Subcutaneous adipose tissue (tissue), 4 donors: ENCODE data around the gene RPS6KA4. TPM values are rescaled to one million over a fixed set of nuclear protein-coding genes. Genes with fewer than 3 reads are reported as not detected.

Source experiments
- CTCF ChIP-seq: fragments of 450-650 bp; IDR thresholded peaks from one replicate; pipeline ENCODE4 v1.5.1; 2016; ENCODE audit warnings: low read depth, mild to moderate bottlenecking, control low read depth, antibody characterized with exemption, moderate library complexity
- total RNA-seq, 4 donors: library from RNA; depleted of rRNA; stranded (reverse); fragments of >200 nt; gene quantifications; one replicate each; pipeline ENCODE4 v1.1.0, GENCODE V29; 2016

The RPS6KA4 gene
- total RNA-seq, 4 donors from 2014 or later, result 7.2 to 27.5 (median 16.3) TPM

DNA sequence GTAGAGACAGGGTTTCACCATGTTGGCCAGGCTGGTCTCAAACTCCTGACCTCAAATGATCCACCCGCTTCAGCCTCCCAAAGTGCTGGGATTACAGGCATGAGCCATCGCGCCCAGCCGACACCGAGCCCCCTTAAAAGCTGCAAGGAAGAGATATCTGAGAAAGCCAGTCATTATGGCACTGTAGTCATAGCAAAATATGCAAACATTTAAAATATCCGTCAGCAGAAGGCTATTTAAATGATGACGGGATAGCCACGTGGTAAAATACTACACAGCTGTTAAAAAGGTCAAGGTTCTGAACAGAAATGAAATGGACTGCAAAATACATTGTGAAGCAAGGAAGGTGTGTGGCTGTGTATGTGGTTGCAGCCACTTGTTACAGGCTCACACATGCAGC, 25.4 kb upstream of the RPS6KA4 start:
- no peak for TF ChIP-seq CTCF

DNA sequence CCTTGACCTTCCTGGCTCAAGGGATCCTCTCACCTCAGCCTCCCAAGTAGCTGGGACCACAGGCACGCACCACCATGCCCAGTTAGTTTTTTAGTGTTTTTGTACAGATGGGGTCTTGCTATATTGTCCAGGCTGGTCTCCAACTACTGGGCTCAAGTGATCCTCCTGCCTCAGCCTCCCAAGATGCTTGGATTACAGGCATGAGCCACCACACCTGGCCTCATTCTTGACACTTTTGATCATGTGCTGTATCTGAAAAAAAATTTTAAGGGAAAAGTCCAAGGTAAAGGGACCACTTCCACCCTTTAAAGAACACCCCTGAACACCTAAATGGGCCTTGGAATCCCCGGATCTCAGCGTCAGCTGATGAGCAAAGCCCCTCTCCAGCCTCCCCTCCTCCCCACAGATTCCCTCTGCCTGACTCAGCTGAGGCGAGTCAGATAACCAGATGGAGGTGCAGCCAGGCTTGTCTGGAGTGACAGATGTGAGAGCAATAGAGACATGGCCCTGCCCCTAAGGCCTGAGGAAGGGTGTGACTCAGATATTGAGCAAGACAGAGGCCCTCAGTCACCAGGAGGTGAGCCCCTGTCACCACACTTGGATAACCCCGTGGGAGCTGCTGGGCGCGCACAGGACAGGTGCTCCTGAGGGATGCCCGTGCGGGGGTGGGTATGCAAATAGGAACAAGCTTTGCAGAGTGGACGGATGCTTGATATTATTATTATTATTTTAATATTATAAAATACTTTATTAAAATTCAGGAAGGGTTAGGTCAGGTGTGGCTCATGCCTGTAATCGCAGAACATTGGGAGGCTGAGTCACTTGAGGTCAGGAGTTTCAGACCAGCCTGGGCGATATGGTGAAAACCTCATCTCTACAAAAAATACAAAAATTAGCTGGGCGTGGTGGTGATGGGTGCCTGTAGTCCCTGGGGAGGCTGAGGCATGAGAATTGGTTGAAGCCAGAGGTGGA, 23.9 kb upstream of the RPS6KA4 start:
- TF ChIP-seq CTCF, result no peak

GRCh38 chr11:64337538-64338249, 21.3 kb upstream of the RPS6KA4 start:
- TF ChIP-seq CTCF, result no peak

- no peak for TF ChIP-seq CTCF
Observed at GRCh38 chr11:64338716-64339115, 20.2 kb upstream of the RPS6KA4 start.

DNA sequence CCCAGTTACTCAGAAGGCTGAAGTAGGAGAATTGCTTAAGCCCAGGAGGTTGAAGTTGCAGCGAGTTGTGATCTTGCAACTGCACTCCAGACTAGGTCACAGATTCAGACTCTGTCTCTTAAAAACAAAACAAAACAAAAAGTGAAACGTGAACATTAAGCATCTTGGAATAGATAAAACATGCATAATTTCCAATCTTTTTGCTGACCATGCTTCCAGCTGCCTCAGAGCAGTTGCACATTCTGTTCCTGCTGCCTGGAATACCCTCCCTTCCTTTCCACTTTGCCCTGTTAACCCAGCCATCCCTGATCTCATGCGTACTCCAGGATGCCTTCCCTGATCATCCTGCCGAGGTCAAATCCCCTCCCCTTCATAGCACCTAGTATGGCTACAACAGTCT, 19.7 kb upstream of the RPS6KA4 start:
- TF ChIP-seq CTCF, result no peak

DNA sequence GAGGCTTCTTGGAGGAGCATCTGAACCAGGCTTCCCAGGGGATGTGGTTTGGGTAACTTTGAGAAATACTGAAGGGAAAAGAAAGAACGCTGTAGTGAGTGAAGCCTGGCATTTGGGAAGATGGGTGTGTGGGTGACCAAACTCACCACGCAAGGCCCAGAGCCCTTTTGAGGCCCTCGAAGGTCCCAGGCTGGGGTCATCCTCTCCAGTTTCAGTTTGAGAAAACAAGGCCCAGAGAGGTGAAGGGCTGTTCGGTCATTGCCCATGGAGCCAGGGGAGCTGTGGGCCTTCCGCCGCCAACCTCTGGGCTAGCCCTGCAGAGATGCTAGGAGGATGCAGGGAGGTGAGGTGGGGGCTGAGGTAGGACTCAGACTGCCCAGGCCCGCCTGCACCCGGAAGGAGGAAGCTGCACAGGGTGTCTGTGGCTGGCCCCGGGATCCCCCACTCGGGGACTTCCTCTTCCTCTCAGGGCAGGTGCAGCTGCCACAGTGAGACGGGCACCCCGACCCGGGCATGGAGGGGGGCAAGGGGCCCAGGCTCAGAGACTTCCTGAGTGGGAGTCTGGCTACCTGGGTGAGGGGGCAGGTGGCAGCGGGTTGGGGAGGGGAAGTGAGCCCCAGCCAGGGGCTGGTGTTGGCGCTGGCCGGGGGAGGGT, 19.1 kb upstream of the RPS6KA4 start, which contains the start of gene CCDC88B:
CCDC88B (plus strand) TSS at position 451 of the 655 bp plus-strand sequence; CDS start at position 514, 63 bp downstream.
- no peak for TF ChIP-seq CTCF
